Tibial nerve (tissue), 4 donors: Measurements from ENCODE around the gene NINJ2.

ENCODE experiments used
- EP300 ChIP-seq, 2 donors: sonication (generic); formaldehyde crosslinking; IDR thresholded peaks; one replicate each; pipeline ENCODE4 v1.6.1; 2017; ENCODE audit warnings: antibody characterized with exemption in 2 of 2, mild to moderate bottlenecking in 1 of 2
- POLR2A ChIP-seq, 2 donors: fragments of 450-650 bp; IDR thresholded peaks; one replicate each; pipeline ENCODE4 v1.6.1; 2017; ENCODE audit warnings: antibody characterized with exemption in 2 of 2, mild to moderate bottlenecking in 2 of 2, moderate library complexity in 2 of 2
- TF ChIP-seq, protein P1 (sequence below), 5 experiments: fragments of 200-600 bp in 3 of 5; fragments of 450-650 bp in 2 of 5; sonication (generic) in 3 of 5; IDR thresholded peaks; one replicate each; pipeline ENCODE4 v1.5.1; 2016 to 2019; ENCODE audit warnings: antibody characterized with exemption in 5 of 5, mild to moderate bottlenecking in 3 of 5, moderate library complexity in 2 of 5

- TF ChIP-seq, protein P1, sequence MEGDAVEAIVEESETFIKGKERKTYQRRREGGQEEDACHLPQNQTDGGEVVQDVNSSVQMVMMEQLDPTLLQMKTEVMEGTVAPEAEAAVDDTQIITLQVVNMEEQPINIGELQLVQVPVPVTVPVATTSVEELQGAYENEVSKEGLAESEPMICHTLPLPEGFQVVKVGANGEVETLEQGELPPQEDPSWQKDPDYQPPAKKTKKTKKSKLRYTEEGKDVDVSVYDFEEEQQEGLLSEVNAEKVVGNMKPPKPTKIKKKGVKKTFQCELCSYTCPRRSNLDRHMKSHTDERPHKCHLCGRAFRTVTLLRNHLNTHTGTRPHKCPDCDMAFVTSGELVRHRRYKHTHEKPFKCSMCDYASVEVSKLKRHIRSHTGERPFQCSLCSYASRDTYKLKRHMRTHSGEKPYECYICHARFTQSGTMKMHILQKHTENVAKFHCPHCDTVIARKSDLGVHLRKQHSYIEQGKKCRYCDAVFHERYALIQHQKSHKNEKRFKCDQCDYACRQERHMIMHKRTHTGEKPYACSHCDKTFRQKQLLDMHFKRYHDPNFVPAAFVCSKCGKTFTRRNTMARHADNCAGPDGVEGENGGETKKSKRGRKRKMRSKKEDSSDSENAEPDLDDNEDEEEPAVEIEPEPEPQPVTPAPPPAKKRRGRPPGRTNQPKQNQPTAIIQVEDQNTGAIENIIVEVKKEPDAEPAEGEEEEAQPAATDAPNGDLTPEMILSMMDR (IDR thresholded peaks at IDR 0.05): no peak
- TF ChIP-seq POLR2A (IDR thresholded peaks at IDR 0.05): no peak
- no peak for TF ChIP-seq EP300 (IDR thresholded peaks at IDR 0.05)
These were observed 109.8 kb downstream of the NINJ2 start for GRCh38 chr12:553216-554000.
